Posterior vena cava (tissue), 2 donors: ENCODE data around the gene ZBED1. TPM values are rescaled to one million over a fixed set of nuclear protein-coding genes. Genes with fewer than 3 reads are reported as not detected.
"Not testable (repeated sequence)": the region's sequence is repeated elsewhere in the genome, so short reads cannot be mapped to it uniquely, and the experiment has no call there.

Source experiments
- DNase-seq: peaks from one replicate; pipeline ENCODE4 v3.0.0-alpha.2; 2020; ENCODE audit warnings: low spot score
- intact Hi-C, 2 donors: fragments of 100-400 bp; cut with DNase I; formaldehyde crosslinking; loops; one replicate each; pipeline versions ENCODE4 v1.14.1 to v1.14.2; 2022 to 2023
- total RNA-seq, 2 donors: library from RNA; stranded (reverse); fragmentation: NEBNext Ultra II Directional; extraction: Animal tissue kit (Norgen Biotek cat#: 25700); gene quantifications; one replicate each; pipeline ENCODE4 v1.2.1, GENCODE V29; 2021
- donor health status: DM: yes; HTN: yes; CAD: no.
- donor health status: DM: yes; HTN: yes; CAD: no.

Gene ZBED1
- total RNA-seq, 2 donors from 2014 or later, result 33.4 to 34.1 TPM

GRCh38 chrX:2521092-2521926 lies 20.5 kb upstream of the ZBED1 start:
- intact Hi-C loops, result no loop called here
- peak; percentile 65 for DNase-seq

- DNase-seq, result no peak
- intact Hi-C loops, result no loop called here
Measured at GRCh38 chrX:2520539-2520938, 19.8 kb upstream of the ZBED1 start.

GRCh38 chrX:2519638-2520037 lies 18.9 kb upstream of the ZBED1 start:
- intact Hi-C loops, DNase-seq: not testable (repeated sequence)

GRCh38 chrX:2517055-2517454 lies 16.3 kb upstream of the ZBED1 start:
- intact Hi-C loops, result no loop called here
- peak; percentile 24 for DNase-seq

GRCh38 chrX:2516623-2517022 lies 15.8 kb upstream of the ZBED1 start:
- intact Hi-C loops, result no loop called here
- DNase-seq, result peak; percentile 17

GRCh38 chrX:2514131-2514530 lies 13.4 kb upstream of the ZBED1 start:
- DNase-seq, result peak; percentile 13
- intact Hi-C loops, result no loop called here

- intact Hi-C loops, result no loop called here
- peak; percentile 11 for DNase-seq
Measured at GRCh38 chrX:2513121-2513664, 12.4 kb upstream of the ZBED1 start.

GRCh38 chrX:2512501-2512900 lies 11.7 kb upstream of the ZBED1 start:
- intact Hi-C loops, result no loop called here
- peak; percentile 53 for DNase-seq

- no peak for DNase-seq
- intact Hi-C loops, result no loop called here
Measured at GRCh38 chrX:2511326-2511725, 10.6 kb upstream of the ZBED1 start.

- intact Hi-C loops, result no loop called here
- DNase-seq, result peak; percentile 14
Measured at GRCh38 chrX:2508648-2509335, 8.0 kb upstream of the ZBED1 start.

- intact Hi-C loops, result no loop called here
- DNase-seq, result peak; percentile 5
Measured at GRCh38 chrX:2507904-2508627, 7.3 kb upstream of the ZBED1 start.

- intact Hi-C loops, result no loop called here
Measured at GRCh38 chrX:2507196-2507595, 6.4 kb upstream of the ZBED1 start.

GRCh38 chrX:2505341-2505740 lies 4.6 kb upstream of the ZBED1 start:
- DNase-seq, intact Hi-C loops: not testable (repeated sequence)

More at GRCh38 chrX:2507196-2507595, 6.4 kb upstream of the ZBED1 start:
- DNase-seq, result peak; percentile 53

- intact Hi-C loops, result no loop called here
- peak; percentile 29 for DNase-seq
Measured at GRCh38 chrX:2504706-2505332, 4.0 kb upstream of the ZBED1 start.

- intact Hi-C loops, result no loop called here
- DNase-seq, result peak; percentile 53
Measured at GRCh38 chrX:2503591-2504500, 3.1 kb upstream of the ZBED1 start.

GRCh38 chrX:2502668-2503519 lies 2.1 kb upstream of the ZBED1 start:
- DNase-seq, result peak; percentile 43
- intact Hi-C loops, result no loop called here

GRCh38 chrX:2502120-2502667 lies 1.4 kb upstream of the ZBED1 start:
- intact Hi-C loops, result no loop called here
- peak; percentile 29 for DNase-seq
